ENCODE results near the gene RASA4B. TPM values are rescaled to one million over a fixed set of nuclear protein-coding genes. Genes with fewer than 3 reads are reported as not detected.

Gene RASA4B
- total RNA-seq, 1 experiment from 2014 or later, result not detected

DNA sequence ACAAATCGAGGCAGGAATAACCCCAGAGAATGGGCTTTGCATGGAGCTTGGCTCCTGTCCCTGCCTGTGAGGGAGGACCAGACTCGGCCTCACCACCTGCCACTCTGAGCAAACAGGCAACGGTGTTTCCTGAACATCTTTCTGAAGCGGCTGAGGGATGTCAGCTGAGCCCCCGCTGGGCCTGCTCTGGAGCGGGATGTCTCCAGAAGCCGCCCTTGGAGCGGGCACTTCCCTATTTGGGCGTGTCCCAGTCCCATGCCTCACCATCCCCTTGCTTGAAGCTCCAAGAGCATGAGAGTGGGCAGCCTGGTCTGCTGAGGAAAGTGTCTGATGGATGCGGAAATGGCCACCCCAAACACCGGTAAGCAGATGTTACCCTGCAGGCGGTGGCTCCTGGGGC, 63.1 kb downstream of the RASA4B start:
- DNase-seq (ENCODE audit: low read depth), result peak; percentile 14

DNA sequence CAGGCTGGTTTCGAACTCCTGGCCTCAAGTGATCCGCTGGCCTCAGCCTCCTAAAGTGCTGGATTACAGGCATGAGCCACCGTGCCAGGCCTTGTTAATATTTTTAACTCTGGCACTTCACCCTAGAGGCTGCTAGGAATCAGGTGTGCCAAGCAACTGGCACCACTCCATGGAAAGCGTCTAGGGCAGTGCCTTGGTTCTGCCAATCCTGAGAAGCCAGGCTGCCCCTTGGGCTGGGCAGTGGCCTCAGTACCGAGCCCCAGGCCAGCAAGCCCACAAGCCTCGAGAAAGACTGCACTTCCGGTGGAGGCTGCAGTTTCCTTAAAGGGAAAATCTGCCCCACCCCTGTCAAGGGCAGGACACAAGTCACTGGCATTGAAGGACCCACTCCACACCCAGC, 64.3 kb downstream of the RASA4B start:
- DNase-seq (ENCODE audit: low read depth), result peak; percentile 10

DNA sequence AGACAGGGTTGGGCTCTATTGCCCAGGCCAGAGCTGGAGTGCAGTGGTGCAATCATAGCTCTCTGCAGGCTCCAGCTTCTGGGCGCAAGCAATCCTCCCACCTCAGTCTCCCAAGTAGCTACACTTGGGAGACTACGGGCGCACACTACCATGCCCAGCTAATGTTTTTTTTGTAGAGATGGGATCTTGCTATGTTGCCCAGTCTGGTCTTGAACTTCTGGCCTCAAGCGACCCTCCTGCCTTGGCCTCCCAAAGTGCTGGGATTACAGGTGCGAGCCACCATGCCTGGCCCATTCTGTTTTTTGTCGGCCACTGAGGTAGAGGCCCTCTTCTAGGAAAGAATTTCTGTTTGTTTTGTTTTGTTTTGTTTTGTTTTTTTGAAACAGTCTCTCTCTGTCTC, 65.1 kb downstream of the RASA4B start:
- no peak for DNase-seq (ENCODE audit: low read depth)

DNA sequence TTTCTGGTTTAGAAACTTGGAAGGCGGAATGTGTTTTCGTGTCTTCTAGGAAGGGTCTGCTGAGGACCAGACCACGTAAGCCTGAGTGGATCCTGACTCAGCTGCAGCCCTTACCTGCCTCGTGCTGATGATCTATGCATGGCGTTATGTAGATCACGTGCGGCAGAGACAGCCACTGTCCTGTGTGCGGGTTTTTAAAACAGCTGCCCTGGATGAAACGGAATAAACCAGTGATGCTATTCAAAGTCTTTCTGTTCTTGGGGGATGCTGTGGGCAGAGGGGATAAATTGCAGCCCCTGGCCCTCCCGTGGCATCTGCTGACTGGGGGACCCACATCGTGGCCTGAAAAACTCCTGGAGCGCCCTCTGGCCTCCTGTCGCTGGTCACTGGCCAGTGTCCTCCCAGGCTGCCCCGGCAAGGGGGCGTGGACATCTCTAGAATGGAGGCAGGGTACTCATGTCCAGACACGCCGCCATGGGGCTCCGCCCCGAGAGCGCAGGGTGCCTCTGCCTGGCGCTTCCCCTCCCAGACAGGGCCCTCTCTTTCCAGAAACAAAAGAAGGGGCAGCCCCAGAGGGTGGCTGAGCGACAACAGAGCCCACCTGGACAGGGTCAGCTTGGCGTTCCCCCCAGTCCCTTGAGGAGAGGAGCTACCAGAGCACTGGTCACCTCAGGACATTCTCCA, 66.1 kb downstream of the RASA4B start:
- DNase-seq (ENCODE audit: low read depth), result no peak

DNA sequence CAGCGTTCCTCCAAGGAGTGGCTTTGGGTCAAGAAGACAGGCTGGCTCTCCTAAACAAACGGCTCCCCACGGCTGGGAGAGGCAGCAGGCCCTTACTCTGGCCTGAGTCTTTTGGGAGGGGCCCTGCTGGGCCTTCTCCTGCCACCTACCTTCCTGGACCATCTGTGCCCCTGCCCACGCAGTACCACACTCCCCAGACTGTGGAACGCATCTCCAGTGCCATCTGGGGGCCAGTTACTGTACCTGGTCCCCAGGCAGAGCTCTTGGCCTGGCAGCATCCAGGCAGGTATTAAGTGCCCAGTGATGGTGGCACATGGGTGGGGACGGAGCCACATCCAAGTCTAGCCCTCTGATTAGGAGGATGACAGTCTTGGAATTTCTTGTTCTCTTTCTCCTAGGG, 67.3 kb downstream of the RASA4B start:
- DNase-seq (ENCODE audit: low read depth), result no peak

DNA sequence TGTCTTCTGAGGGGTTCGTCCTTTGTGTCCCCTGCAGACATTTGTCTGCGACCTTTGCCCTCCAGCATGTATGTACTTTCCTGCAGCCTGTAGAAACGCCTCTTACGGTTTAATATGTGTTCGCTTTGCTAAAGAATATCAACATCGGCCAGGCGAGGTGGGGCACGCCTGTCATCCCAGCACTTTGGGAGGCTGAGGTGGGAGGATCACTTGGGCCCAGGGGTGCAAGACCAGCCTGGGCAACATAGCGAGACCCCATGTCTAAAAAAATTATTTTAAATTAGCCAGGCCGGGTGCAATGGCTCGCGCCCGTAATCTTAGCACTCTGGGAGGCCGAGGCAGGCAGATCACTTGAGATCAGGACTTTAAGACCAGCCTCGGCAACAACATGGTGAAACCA, 68.4 kb downstream of the RASA4B start:
- no peak for DNase-seq (ENCODE audit: low read depth)

DNA sequence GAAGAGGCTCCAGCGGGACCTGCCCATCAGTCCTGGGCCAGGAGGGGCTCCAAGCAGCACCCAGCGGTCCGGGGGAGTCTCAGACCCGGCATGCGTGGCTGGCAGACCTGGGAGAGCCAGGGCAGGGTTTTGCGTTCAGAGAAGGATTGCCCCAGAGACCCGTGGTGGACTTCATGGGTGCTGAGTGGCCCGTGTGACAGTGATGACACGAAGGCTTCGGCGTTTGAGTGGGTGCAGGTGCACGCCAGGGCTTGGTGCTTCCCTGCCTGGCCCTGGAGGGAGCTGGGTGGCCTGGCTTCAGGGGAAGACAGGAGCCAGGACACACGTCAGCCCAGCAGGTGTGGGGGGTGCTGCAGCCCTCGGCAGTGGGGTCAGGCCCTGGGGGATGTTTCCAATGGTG, 70.3 kb downstream of the RASA4B start:
- DNase-seq (ENCODE audit: low read depth), result no peak

DNA sequence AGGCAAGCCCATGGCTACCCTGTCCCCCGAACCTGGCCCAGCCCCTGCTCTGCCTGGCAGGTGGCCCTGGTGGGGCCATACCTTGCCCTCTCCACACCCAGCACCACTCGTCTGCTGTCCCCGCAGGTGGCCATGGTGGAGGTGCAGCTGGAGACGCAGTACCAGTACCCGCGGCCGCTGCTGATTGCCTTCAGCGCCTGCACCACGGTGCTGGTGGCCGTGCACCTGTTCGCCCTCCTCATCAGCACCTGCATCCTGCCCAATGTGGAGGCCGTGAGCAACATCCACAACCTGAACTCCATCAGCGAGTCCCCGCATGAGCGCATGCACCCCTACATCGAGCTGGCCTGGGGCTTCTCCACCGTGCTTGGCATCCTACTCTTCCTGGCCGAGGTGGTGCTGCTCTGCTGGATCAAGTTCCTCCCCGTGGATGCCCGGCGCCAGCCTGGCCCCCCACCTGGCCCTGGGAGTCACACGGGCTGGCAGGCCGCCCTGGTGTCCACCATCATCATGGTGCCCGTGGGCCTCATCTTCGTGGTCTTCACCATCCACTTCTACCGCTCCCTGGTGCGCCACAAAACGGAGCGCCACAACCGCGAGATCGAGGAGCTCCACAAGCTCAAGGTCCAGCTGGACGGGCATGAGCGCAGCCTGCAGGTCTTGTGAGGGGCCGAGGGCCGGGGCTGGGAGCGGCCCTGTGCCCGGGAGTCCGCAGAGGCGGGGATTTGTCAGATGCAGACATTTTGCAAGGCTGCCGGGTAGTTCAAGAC, 71.0 kb downstream of the RASA4B start:
- no peak for DNase-seq (ENCODE audit: low read depth)

DNA sequence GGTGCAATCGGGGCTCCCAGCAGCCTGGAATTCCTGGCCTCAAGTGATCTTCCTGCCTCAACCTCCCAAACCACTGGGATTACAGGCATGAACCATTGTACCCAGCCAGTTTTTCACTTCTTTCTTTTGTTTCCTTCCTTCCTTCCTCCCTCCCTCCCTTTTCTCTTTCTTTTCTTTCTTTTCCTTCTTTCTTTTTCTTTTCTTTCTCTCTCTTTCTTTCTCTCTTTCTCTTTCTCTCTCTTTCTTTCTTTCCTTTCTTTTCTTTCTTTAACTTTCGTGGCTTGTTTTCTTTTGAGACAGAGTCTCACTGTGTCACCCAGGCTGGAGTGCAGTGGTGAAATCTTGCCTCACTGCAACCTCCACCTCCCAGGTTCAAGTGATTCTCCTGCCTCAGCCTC, 71.9 kb downstream of the RASA4B start:
- no peak for DNase-seq (ENCODE audit: low read depth)

DNA sequence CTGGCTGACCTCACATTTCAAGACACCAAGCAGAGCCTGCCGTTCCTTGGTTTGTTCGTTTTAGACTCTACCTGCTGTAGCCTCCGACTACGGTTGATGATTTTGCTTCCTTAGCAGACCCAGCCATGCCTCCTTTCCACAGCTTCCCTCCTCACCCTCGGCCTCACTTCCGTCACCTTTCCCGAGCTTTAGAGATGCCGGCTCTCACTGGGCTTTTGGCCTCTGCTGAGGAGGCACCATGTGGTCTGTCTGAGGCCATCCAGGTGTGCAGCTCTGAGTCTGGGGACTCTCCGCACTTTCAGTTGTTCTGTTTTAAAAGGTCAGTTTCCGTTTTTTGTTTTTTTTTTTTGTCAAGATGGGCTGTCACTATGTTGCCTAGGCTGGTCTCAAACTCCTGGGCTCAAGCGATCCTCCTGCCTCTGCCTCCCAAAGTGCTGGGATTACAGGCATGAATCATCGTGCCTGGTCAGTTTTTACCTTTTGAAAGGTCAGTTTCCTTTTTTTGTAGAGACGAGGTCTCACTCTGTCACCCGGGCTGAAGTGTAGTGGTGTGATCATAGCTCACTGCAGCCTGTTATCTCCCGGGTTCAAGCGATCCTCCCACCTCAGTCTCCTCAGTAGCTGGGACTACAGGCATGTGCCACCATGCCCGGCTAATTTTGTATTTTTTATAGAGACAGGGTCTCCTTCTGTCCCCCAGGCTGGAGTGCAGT, 72.5 kb downstream of the RASA4B start:
- no peak for DNase-seq (ENCODE audit: low read depth)

DNA sequence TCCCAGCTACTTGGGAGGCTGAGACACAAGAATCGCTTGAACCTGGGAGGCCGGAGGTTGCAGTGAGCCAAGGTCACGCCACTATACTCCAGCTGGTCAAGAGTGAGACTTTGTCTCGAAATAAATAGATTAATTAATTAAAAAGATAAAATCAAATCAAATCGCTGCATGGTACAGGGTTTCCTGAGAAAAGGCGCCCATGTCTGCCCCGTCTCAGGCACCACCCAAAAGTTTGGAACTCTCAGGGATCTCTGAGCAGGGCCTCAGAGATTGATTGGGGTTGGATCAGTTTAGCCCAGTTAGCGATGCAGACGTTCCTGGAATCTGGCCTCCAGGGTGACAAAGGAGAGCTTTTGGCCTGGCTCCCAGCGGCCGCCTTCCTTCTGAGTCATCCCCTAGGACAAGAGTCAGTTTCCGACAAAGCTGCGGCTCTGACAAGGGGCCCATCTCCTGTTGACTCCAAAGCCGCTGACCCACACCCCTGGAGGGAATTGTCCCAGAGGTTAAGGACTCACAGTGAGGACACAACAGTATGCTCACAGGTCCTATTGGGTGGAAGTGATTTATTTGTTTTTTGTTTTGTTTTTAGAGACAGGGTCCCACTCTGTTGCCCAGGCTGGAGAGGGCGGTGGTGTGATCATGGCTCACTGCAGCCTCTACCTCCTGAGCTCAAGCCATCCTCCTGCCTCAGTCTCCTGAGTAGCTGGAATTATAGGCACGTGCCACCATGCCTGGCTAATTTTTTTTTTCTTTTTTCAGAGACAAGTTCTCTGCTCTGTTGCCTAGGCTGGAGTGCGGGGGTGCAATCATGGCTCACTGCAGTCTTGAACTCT, 77.4 kb downstream of the RASA4B start:
- DNase-seq (ENCODE audit: low read depth), result peak; percentile 95

DNA sequence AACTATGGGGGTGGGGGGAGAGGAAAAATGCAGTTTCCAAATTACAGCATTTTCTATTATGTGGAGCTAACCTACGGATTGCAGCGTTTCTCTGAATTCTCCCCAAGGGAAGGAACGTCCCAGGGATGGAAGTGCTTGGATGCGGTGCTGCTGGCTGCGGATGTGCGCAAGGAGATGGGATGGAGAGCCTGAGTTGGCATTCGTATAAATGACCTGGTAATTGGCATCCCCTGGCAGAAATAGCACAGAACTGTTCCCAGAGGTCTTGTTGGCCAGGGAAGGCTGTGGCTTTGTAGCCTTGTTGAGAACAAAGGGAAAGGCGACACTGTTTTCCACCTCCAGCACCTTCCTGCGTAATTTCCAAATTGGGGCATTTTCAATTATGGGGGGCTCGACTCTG, 81.5 kb downstream of the RASA4B start:
- no peak for DNase-seq (ENCODE audit: low read depth)

DNA sequence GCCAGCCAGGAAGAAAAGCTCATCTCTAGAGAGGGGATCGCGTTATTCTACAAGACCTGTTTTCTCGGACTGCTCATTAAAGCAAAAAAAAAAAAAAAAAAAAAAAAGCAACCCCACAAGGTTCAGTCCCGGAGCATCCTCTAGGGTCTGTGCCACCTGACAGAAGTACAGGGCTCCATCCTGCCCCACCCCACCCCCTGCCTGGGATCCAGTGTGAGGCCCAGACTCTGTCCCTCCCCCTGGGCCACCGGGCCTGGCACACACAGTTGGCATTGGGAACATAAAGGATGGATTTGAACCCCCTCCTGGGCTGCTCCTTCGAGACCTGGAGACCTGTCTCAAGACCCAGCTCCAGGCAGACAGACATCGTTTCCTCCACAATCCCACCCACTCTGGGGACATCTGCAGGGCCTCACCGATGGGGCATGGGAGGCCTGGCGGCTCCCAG, 83.5 kb downstream of the RASA4B start:
- DNase-seq (ENCODE audit: low read depth), result no peak

DNA sequence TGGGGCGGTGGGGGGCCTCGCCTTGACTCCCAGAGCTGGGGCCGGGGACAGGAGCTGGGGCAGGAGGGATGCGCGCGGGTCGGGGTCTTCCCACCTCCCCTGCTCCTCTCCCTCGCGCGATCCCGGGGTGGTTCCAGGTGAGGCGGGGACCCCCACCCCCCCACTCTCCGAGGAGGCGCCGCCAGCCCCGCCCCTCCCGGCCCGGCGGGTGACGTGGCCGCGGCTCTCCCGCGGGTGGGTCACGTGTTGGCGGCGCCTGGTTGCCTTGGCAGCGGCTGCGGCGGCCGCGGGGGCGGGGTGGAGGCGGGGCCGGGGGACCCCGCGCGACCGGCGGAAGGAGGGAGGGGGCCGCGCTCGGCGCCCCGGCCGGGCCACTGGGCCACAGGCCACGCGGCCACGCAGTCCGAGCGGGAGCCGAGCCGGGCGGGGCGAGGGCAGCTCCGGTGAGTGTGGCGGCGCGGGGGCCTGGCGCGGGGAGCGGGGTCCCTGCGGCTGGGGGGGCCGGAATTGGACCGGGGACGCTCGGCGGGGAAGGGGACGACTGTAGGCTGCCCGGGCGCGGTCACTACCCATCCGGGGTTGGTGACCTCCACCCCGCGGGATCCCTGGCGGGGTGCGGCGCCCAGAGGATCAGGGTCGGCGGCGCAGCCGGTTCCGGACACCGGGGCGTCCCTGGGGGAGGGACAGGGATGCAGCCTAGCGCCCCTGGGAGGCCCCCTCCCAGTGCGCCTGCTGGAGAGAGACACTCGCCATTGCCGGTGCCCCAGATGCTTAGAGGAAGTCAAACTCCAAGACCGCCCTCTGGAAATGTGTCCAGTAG, 84.1 kb downstream of the RASA4B start, which contains the start of gene ORAI2:
Gene ORAI2, plus strand, starts transcription at position 357 of the 820 bp plus-strand sequence. CDS start 5,382 bp downstream, outside the sequence.
- peak; percentile 92 for DNase-seq (ENCODE audit: low read depth)

Other genes with a start within 250 kb of the RASA4B start
- gene SH2B2, start 230.9 kb downstream of the RASA4B start, total RNA-seq (2014; rRNA removed; shearing (Covaris generic)), result 2.2 and 5.3 TPM in 2 replicates
- not detected in 2 replicates for gene SPDYE6, start 161.3 kb downstream of the RASA4B start, total RNA-seq (2014; rRNA removed; shearing (Covaris generic))
- gene PRKRIP1, start 121.4 kb downstream of the RASA4B start, total RNA-seq (2014; rRNA removed; shearing (Covaris generic)), result 52.5 and 64.1 TPM in 2 replicates
- gene ORAI2, start 84.2 kb downstream of the RASA4B start, total RNA-seq (2014; rRNA removed; shearing (Covaris generic)), result 42.8 and 59.5 TPM in 2 replicates
- gene ALKBH4, start 52.9 kb downstream of the RASA4B start, total RNA-seq (2014; rRNA removed; shearing (Covaris generic)), result 34.6 and 66.4 TPM in 2 replicates
- gene LRWD1, start 52.8 kb downstream of the RASA4B start, total RNA-seq (2014; rRNA removed; shearing (Covaris generic)), result 112 and 165 TPM in 2 replicates
- 41.0 and 60.1 TPM in 2 replicates for gene POLR2J, start 38.9 kb downstream of the RASA4B start, total RNA-seq (2014; rRNA removed; shearing (Covaris generic))
- 1.4 TPM in 1 of 2 replicates, not detected in the other for gene UPK3BL2, start 25.9 kb upstream of the RASA4B start, total RNA-seq (2014; rRNA removed; shearing (Covaris generic))
- not detected in 2 replicates for gene SPDYE2, start 33.4 kb upstream of the RASA4B start, total RNA-seq (2014; rRNA removed; shearing (Covaris generic))
- gene POLR2J3, start 54.8 kb upstream of the RASA4B start, total RNA-seq (2014; rRNA removed; shearing (Covaris generic)), result 6.5 and 13.9 TPM in 2 replicates
- gene RASA4, start 99.0 kb upstream of the RASA4B start, total RNA-seq (2014; rRNA removed; shearing (Covaris generic)), result 1.8 and 7.7 TPM in 2 replicates
- 19.8 and 20.9 TPM in 2 replicates for gene UPK3BL1, start 125.0 kb upstream of the RASA4B start, total RNA-seq (2014; rRNA removed; shearing (Covaris generic))
- not detected in 2 replicates for gene SPDYE2B, start 132.5 kb upstream of the RASA4B start, total RNA-seq (2014; rRNA removed; shearing (Covaris generic))
- gene POLR2J2, start 153.9 kb upstream of the RASA4B start, total RNA-seq (2014; rRNA removed; shearing (Covaris generic)), result 0.27 and 1.4 TPM in 2 replicates
- 16.3 and 18.4 TPM in 2 replicates for gene FAM185A, start 231.2 kb upstream of the RASA4B start, total RNA-seq (2014; rRNA removed; shearing (Covaris generic))

Measured in Daoy (cell line).